Measurements from ENCODE around the gene NFKBIA. TPM values are rescaled to one million over a fixed set of nuclear protein-coding genes. Genes with fewer than 3 reads are reported as not detected.

NFKBIA gene
- total RNA-seq, 6 experiments from 2014 or later = 84.8 to 140 (median 106) TPM

DNA sequence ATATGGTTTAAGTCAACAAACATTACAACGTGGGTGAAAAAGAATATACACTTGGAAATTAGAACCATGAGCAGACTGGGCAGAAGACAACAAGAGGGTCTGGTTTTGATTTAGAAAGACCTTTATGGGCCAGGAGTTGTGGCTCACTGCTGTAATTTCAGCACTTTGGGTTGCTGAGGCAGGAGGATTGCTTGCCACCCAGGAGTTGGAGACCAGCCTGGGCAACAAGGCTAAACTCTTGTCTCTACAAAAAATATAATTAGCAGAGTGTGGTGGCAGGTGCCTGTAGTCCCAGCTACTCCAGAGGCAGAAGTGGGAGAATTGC is 2.7 kb upstream of the NFKBIA start:
- intact Hi-C loops (cut with DNase I) = no loop called here

DNA sequence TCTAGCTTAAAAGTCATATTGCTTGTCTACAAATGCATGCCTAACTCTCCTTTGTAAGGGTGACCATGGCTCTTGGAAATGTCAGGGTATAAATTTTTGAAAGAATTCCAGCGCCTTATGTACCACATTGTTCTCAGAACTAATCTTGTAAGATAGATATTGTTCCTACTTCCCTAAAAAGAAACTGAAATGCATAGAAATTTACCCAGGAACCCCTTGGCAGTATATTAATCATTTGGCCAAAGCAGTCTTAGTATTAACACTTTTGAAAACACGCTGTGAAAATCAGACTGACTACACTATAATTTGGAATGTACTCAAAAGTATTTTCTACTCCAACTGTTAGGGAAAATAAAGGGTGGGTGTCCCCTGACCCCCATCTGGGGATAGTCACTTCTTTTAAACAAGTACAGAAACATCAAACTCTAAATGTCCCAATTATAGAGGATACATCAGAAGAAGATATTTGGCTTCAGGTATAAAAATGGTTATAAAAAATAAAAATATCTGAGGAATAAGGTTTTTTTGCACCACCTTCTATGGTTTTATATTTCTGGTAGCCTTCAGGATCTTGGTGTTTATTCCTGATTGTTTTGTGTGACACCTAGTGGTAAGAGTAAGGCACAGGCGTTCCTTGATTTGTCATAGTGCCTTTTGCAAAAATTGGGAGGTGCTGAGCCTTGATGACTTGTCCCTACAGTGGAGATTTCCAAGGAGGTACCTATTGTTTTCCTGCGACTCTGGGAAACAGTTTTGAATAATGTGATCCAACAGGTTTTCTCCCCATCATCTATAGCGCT is 2.2 kb upstream of the NFKBIA start:
- TF ChIP-seq, protein P1, sequence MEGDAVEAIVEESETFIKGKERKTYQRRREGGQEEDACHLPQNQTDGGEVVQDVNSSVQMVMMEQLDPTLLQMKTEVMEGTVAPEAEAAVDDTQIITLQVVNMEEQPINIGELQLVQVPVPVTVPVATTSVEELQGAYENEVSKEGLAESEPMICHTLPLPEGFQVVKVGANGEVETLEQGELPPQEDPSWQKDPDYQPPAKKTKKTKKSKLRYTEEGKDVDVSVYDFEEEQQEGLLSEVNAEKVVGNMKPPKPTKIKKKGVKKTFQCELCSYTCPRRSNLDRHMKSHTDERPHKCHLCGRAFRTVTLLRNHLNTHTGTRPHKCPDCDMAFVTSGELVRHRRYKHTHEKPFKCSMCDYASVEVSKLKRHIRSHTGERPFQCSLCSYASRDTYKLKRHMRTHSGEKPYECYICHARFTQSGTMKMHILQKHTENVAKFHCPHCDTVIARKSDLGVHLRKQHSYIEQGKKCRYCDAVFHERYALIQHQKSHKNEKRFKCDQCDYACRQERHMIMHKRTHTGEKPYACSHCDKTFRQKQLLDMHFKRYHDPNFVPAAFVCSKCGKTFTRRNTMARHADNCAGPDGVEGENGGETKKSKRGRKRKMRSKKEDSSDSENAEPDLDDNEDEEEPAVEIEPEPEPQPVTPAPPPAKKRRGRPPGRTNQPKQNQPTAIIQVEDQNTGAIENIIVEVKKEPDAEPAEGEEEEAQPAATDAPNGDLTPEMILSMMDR (IDR thresholded peaks at IDR 0.05) = peak; percentile 82 to 89 (median 84)
- TF ChIP-seq POLR2A (IDR thresholded peaks at IDR 0.05) = no peak
- Histone ChIP-seq H3K27me3 (no peaks in the 10 kb centered on the region), H3K36me3 (peaks cover 2 to 20% (median 18%) of the 10 kb centered on the region in 4 donors), H3K27ac (no peak overlapping the region), H3K4me3 (no peak overlapping the region), H3K9me3 (no peaks in the 10 kb centered on the region), H3K4me1 (peaks cover 0 to 14% (median 2%) of the 10 kb centered on the region in 4 donors)
- intact Hi-C loops (cut with DNase I) = no loop called here
- WGBS (ENCODE audit: insufficient coverage, low coverage, low lambda C conversion rate, missing lambda C conversion rate) = 21% methylated on average over 5 of the region's 5 CpGs
- DNase-seq = no peak
- peak in 2 of 4 donors; percentile 7 to 10 for ATAC-seq

More for the DNA sequence above, 2.7 kb upstream of the NFKBIA start:
- H3K4me3 ChIP-seq = no peak overlapping the region
- H3K4me1 ChIP-seq = peaks cover 0 to 13% (median 2%) of the 10 kb centered on the region in 4 donors
- peaks cover 0 to 15% (median 12%) of the 10 kb centered on the region in 4 donors for H3K36me3 ChIP-seq
- H3K27me3 ChIP-seq = no peaks in the 10 kb centered on the region
- no peak for ATAC-seq
- H3K9me3 ChIP-seq = no peaks in the 10 kb centered on the region
- TF ChIP-seq, protein P1 (IDR thresholded peaks at IDR 0.05) = no peak
- no peak for TF ChIP-seq POLR2A (IDR thresholded peaks at IDR 0.05)
- WGBS (ENCODE audit: insufficient coverage, low coverage, low lambda C conversion rate, missing lambda C conversion rate) = 27% methylated on average over 1 of the region's 1 CpG
- H3K27ac ChIP-seq = no peak overlapping the region
- DNase-seq = no peak

- WGBS (ENCODE audit: insufficient coverage, low coverage, low lambda C conversion rate, missing lambda C conversion rate) = 25% methylated on average over 2 of the region's 2 CpGs
- intact Hi-C loops (cut with DNase I) = no loop called here
- H3K4me1 ChIP-seq = peaks cover 0 to 20% (median 5%) of the 10 kb centered on the region in 4 donors
- no peaks in the 10 kb centered on the region for H3K9me3 ChIP-seq
- DNase-seq (no peak), ATAC-seq (no peak)
- peak overlapping the region in 2 of 3 donors; percentile 99 to 100 for H3K27ac ChIP-seq
- no peak overlapping the region for H3K4me3 ChIP-seq
- TF ChIP-seq POLR2A (IDR thresholded peaks at IDR 0.05) = no peak
- TF ChIP-seq, protein P1 (IDR thresholded peaks at IDR 0.05) = no peak
- no peaks in the 10 kb centered on the region for H3K27me3 ChIP-seq
- peaks cover 8 to 26% (median 22%) of the 10 kb centered on the region in 4 donors for H3K36me3 ChIP-seq
Measured at GRCh38 chr14:35406090-35406489, 1.5 kb upstream of the NFKBIA start.

- peaks cover 0 to 26% (median 7%) of the 10 kb centered on the region in 4 donors for H3K4me1 ChIP-seq
- no peaks in the 10 kb centered on the region for H3K9me3 ChIP-seq
- no peak for ATAC-seq
- intact Hi-C loops (cut with DNase I) = no loop called here
- peak overlapping the region; percentile 99 to 100 (median 99) for H3K27ac ChIP-seq
- TF ChIP-seq, protein P1 (IDR thresholded peaks at IDR 0.05) = no peak
- TF ChIP-seq POLR2A (IDR thresholded peaks at IDR 0.05) = no peak
- H3K4me3 ChIP-seq = peak overlapping the region; percentile 72 to 81 (median 79)
- H3K36me3 ChIP-seq = peaks cover 8 to 33% (median 29%) of the 10 kb centered on the region in 4 donors
- peak in 1 of 3 donors; percentile 39 for DNase-seq
- 3% methylated on average over 6 of the region's 14 CpGs for WGBS (ENCODE audit: insufficient coverage, low coverage, low lambda C conversion rate, missing lambda C conversion rate)
- no peaks in the 10 kb centered on the region for H3K27me3 ChIP-seq
Measured at GRCh38 chr14:35405304-35405996, 901 bp upstream of the NFKBIA start.

Data from right lobe of liver (tissue), 6 donors.